Posterior cingulate gyrus (tissue), 11 donors: ENCODE results near the gene GRK1.
A peak's percentile ranks its signal among the peaks of the same experiment; 100 is the strongest.

ENCODE experiments used
- DNase-seq, 10 donors: peaks; one replicate each; pipeline versions ENCODE4 v3.0.0 to v3.0.0-alpha.2; 2020 to 2021; ENCODE audit warnings: mixed read lengths in 3 of 10
- intact Hi-C: fragments of 100-400 bp; cut with DNase I; formaldehyde crosslinking; loops from one replicate; pipeline ENCODE4 v1.15.1; 2023

The GRK1 gene

GRCh38 chr13:113647351-113648215 lies 19.4 kb upstream of the GRK1 start:
- peak; percentile 83 to 98 (median 92) for DNase-seq
- intact Hi-C loops = no loop called here

DNA sequence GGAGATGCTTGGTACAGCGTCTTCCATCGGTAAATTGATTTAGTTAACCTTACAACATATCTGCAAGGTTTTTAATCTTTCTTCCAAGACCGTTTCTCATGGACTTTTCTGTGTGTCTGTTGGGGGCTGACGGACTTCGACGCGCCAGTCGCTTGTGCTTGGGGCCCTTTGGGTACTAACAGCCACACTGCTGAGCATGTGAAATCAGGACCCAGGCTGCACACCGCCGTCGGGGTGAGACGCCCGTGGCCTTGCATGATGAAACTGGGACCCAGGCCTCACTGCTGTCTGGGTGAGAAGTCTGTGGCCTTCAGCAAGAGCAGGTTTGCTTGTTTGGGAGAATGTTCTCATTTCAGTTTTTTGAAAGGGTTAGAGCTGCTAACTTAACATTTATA lies 18.8 kb upstream of the GRK1 start:
- DNase-seq = peak in 2 of 10 donors; percentile 17 to 67
- intact Hi-C loops = no loop called here

DNA sequence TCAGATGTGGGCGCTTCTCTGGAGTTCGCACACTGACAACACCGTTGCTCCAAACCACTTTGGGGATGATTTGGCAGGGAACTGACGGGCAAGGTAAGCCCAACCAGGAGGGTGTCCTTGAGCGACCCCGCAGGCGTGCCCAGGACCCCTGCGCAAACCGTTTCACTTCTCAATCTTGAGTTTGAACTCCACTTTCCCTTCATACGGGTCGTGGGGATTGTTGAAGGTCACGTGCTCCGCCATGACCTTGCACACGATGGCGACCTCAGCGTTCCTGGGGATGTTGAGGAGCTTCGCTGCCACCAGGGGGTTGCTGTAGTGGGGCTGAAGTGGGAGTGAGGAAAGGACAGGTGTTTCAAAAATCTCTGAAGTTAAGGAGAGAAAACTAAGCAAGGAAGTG lies 17.8 kb upstream of the GRK1 start:
- DNase-seq = peak in 2 of 10 donors; percentile 19 to 49

GRCh38 chr13:113650275-113650674 lies 16.7 kb upstream of the GRK1 start:
- DNase-seq = peak in 3 of 10 donors; percentile 6 to 80 (median 43)

More for the DNA sequence above, 17.8 kb upstream of the GRK1 start:
- intact Hi-C loops = no loop called here

DNA sequence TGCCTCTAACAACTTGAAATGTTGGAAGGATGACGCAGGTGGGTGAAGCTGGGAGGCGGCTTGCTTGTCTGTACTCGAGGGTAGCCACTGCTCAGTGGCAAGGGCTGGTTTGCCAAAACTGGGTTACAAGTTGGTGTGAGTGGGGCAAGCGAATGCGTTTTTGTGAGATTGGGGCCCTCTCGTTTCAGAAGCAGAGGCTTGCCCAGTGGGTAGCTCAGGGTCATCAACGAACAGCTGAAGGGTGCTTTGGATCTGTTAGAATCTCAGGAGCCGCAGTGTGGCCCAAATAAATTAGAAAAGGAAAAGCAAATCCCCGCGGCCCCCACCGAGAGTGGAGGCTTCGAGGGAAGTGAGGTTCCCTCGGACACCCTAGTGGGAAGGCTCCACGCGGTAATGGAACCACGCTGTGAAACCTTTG lies 16.3 kb upstream of the GRK1 start:
- peak in 2 of 10 donors; percentile 7 to 65 for DNase-seq
- intact Hi-C loops = no loop called here

More at GRCh38 chr13:113650275-113650674, 16.7 kb upstream of the GRK1 start:
- intact Hi-C loops = no loop called here

GRCh38 chr13:113651511-113652403 lies 15.3 kb upstream of the GRK1 start:
- intact Hi-C loops = no loop called here
- DNase-seq = peak in 3 of 10 donors; percentile 23 to 83 (median 81)

GRCh38 chr13:113652404-113653263 lies 14.4 kb upstream of the GRK1 start:
- peak in 2 of 10 donors; percentile 15 to 59 for DNase-seq
- intact Hi-C loops = no loop called here

DNA sequence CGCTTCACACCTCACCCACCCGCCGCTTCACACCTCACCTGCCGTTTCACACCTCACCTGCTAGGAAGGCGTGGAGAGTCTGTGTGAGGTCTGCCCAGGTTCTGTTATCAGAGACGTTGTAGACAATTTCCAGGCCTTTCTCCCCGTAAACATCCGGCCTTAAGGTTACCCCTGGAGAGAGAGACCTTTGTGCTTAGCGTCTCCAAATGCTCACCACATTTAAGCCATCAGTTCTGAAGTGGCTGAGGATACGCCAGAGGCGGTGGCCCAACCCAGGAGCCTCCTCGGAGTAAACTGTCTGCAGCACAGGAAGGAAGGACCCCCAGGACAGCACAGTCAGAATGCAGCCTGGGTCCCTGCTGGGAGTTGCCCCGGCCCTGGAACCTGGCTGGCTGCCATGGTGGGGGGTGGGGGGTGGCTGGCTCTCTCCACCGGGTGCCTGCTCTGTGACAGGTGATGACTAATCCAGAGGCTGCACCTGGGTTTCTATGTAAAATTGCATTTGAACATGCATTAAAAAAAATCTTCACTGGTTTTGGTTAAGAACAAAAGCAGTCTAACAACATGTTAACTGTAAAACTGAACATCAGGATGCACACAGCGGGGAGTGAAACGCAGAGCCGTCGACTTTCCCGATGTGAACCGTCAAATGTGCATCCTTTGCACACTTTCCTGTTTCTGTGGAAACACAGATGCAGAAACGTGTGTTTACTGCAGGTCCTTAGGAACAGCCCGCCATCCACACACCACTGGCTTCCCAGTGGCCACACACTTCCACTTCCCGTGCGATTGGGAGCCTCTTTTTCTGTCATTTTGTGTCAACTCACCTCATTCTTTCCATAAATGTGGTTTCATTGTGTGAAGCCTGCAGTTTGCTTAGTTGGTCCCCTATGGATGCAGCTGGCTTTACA lies 13.5 kb upstream of the GRK1 start:
- intact Hi-C loops = no loop called here
- peak in 1 of 10 donors; percentile 20 for DNase-seq

GRCh38 chr13:113654175-113654560 lies 12.9 kb upstream of the GRK1 start:
- intact Hi-C loops = no loop called here
- DNase-seq = peak in 1 of 10 donors; percentile 23

GRCh38 chr13:113654591-113655345 lies 12.3 kb upstream of the GRK1 start:
- intact Hi-C loops = no loop called here
- DNase-seq = peak in 2 of 10 donors; percentile 15 to 70

GRCh38 chr13:113655346-113656002 lies 11.5 kb upstream of the GRK1 start:
- DNase-seq = peak in 1 of 10 donors; percentile 72
- intact Hi-C loops = no loop called here

GRCh38 chr13:113656003-113656588 lies 10.9 kb upstream of the GRK1 start:
- DNase-seq = peak in 3 of 10 donors; percentile 24 to 76 (median 75)

DNA sequence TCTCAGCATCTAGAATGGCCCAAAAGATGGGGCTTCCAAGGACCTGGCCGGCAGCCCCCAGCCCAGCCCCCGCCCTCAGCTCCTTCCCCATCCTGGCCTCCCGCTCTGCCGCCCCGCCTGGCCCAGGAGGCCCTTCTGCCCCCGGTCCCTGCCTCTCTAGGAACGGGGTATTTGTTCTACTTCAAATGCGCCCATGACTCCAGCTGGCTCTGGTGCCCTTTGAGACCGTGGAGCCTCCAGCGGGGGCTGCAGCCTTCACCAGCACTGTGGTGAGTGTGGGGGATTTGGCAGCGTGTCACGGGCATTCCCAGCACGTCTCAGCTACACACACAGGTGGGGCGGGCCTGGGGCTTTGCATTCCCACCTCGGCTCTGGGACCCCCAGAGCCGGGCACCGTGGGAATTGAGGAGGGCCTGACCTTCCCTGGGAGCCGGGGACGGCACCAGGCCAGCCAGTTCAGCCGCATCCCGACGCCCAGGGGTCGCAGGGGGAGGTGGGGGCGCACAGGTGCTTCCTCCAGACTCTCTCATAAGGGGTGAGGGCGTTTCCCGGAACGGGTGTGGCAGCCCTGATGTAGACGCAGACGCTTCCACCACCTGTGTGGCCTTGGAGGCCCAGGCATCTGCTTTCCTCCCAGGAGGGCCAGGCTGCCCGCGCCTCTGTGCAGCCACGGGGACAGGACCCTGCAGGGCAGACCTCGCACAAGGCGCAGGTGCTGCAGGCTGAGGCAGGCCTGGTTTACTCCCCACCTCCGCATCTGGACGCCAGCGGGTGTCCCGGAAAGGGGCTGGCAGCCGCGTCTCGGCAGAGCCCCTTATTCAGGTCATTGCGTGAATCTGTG lies 10.0 kb upstream of the GRK1 start:
- peak in 2 of 10 donors; percentile 20 to 79 for DNase-seq
- intact Hi-C loops = no loop called here

More at GRCh38 chr13:113656003-113656588, 10.9 kb upstream of the GRK1 start:
- intact Hi-C loops = no loop called here

GRCh38 chr13:113657851-113658741 lies 8.9 kb upstream of the GRK1 start, which contains the start of gene ATP4B:
Gene ATP4B (minus strand): TSS chr13:113658198. CDS start chr13:113658144, 54 bp downstream.
- intact Hi-C loops = no loop called here
- peak in 2 of 10 donors; percentile 19 to 75 for DNase-seq

DNA sequence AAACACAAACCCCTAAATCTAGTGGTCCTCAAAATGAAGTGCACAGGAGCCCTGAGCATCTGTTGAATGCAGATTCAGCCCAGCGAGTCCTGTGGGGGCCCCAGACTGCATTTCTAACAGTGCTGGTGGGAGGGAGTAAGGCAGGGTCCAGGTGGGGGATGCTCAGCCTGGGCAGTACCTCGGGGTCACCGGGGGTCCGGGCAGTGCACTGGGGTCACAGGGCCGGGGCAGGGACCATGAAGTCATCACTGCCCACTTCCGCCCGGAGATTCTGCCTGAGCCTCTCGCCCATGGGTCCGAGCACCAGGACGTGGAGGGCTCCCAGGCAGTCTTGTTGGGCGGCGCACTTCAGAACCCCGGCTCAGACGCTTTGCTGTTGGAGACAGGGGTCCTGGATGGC lies 8.2 kb upstream of the GRK1 start:
- intact Hi-C loops = no loop called here

More for the DNA sequence above, 8.2 kb upstream of the GRK1 start:
- peak in 2 of 10 donors; percentile 6 to 51 for DNase-seq
